HG03378 (cell line): ENCODE data around the gene TOX3.

Experiments used
- ATAC-seq: cut with Tn5 transposase; IDR thresholded peaks from one replicate; pipeline ENCODE4 v1.9.1; 2021; ENCODE audit warnings: mild to moderate bottlenecking, moderate library complexity; ENCODE audit not compliant: unreplicated experiment

Gene TOX3

DNA sequence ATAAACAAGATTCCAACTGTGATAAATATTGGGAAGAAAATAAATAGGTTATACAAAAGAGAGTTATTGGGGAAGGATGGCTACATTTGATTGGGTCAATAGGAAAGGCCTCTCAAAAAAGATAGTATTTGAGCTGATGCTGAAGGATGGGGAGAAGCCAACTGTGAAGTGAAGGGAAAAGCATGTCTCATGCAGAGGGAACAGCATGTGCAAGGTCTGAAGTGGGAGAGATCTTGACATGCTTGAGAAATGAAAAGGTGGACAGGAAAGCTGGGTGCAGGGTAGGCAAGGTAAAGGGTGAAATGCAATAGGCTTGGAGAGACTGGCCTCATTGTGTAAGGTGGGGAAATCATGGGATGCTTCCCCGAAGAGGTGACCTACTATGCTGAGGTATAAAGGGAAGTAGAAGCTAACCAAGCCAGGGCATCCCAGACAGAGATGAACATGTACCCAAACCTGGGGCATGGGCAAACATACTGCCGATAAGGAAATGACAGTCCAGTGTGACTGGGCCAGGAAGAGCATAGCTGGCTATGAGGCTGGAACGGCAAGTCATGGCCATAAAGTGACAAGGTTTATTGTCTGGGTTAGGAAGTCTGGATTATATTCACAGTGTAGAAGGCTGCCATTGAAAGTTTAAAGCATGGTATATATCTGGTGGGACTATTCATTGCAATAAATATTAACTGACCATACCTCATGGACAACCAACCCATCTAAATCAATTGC lies 91.2 kb downstream of the TOX3 start:
- no peak for ATAC-seq

GRCh38 chr16:52453644-52454043 lies 93.3 kb downstream of the TOX3 start:
- no peak for ATAC-seq

- no peak for ATAC-seq
Observed at GRCh38 chr16:52451971-52452421, 94.9 kb downstream of the TOX3 start.

GRCh38 chr16:52450916-52451315 lies 96.0 kb downstream of the TOX3 start:
- no peak for ATAC-seq

- ATAC-seq, result no peak
Observed at GRCh38 chr16:52450241-52450640, 96.7 kb downstream of the TOX3 start.

GRCh38 chr16:52446080-52446479 lies 100.9 kb downstream of the TOX3 start:
- no peak for ATAC-seq

DNA sequence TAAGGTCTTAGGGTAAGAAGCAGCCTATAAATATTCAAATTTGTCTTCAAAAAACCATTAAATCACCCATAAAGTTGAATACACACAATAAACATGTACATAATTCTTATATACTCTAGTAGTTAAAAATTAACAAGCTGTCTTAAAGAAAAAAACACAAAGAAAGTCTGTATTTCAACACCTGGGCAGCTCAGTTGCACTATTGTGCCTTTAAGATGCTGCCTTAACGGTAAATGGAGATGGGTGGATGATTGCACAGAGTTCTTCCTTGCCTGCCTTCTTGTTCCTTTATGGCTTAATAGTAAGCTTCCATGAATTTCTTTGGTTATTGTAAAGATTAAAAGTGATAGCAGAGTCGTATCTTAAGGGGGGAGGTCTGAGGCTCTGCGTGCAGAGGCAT lies 105.1 kb downstream of the TOX3 start:
- no peak for ATAC-seq

DNA sequence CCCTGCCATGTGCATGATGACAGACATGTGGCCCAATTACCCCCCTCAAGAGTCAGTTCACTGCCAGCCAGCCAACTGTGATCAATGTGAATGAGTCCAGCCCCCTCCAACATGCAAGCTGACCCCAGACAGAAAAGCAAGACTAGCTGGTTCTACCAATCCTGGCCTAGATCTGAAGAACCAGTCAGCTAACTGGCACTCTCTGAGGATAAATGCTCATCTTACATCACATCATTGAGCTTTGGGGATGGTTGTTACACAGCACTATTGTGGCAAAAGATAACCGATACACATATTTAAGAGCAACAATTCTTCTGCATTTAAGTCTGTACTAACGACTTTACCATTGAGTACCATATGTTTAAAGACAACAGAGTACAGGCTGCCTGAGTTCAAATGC lies 106.7 kb downstream of the TOX3 start:
- ATAC-seq, result no peak

GRCh38 chr16:52439750-52440149 lies 107.2 kb downstream of the TOX3 start:
- no peak for ATAC-seq

DNA sequence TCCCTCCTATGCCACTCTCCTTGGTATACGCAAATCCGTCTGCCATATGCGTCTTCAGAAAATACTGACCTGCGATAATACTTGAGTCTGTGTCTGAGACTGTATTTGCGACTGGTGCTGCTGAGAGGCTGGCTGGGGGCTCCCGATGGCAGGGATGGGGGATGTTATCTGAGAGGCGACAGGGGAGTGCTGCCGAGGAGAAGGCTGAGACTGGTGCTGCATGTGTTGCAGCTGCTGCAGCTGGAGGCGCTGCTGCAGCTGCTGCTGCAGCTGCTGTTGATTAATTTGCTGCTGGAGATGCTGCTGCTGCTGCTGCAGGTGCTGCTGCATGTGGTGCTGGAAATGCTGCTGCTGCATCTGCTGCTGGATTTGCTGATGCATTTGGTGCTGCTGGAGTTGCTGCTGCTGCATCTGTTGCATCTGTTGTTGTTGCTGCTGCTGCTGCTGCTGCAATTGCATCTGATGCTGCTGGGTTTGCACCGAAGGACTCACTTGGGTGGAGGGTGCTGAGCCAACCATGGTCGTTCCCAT lies 107.7 kb downstream of the TOX3 start:
- no peak for ATAC-seq

DNA sequence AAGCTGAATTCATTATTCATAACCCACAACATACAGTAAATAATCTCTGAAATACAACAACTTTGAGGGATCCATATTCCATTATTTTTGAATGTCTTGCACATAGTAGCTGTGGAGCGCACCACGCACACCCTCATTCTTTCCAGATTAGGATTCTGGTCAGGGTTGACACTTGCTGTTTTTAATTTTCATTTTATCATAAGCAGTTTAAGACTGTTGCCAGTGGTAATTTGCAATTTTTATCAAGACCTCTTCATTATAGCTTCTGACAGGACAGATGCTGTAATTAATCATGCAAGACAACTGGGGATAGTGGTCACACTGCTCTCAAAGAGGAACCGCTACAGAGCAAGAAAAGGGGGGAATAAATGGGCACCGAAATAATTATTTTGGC lies 109.7 kb downstream of the TOX3 start:
- ATAC-seq, result no peak

DNA sequence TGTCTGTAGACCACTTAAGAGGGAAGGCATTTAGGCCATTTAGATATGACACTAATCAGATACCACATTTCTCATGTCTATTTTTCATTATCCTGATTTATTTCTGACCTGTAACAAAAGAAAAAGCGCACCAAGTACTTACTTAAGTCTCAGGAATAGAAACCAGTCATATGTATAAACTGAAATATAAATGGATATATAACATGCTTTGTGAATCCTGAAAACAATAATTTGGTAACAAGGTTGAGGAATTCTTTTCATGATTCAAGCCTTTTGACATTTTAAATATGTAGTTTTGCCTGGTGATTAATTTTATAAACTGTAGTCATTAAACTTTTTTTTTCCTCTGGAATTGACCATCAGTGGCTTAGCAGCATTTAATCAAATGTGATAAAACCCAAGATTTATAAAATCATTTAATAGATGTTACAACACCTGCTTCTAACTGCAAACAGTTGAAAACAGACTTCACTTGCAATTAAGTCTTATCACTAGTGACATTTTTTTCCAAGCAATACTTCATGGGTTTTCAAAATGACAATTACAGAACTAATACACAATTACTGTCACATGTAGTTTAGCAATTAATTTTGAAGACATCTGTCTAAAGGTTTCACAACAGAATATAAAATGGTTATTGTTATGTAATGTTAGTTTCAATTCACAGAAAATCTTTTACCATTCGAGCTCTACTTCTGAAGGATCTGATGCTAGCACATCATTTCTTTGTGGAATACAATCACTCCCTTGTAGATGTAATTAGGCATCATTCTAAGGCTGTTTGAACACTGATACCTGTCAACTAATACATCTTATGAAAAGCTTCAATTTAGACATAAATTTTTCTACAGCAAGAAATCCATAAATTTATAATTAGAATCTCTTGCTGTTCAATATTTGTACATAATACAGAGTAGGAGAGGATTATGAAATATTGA lies 110.3 kb downstream of the TOX3 start:
- ATAC-seq, result no peak

GRCh38 chr16:52434224-52434623 lies 112.7 kb downstream of the TOX3 start:
- ATAC-seq, result no peak

- no peak for ATAC-seq
Observed at GRCh38 chr16:52433643-52434042, 113.3 kb downstream of the TOX3 start.

GRCh38 chr16:52424591-52424990 lies 122.4 kb downstream of the TOX3 start:
- no peak for ATAC-seq

DNA sequence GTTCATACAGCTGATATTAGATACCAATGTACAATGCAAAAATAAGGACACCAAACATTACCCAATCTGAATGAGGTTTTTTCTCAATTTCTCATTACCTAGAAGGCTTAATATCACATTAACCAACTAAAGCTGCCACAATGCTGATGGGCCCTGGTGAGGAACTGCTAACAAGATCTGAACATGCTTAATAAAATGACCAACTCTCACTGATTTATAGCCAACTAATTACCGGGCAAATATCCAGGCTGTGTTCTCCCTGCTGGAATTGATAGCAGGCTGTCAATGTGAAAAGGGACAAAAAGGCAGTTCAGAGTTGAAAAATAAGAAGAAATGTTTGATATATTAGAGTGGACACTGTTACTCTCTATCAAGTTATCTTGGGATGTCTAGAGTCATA lies 124.6 kb downstream of the TOX3 start:
- no peak for ATAC-seq

DNA sequence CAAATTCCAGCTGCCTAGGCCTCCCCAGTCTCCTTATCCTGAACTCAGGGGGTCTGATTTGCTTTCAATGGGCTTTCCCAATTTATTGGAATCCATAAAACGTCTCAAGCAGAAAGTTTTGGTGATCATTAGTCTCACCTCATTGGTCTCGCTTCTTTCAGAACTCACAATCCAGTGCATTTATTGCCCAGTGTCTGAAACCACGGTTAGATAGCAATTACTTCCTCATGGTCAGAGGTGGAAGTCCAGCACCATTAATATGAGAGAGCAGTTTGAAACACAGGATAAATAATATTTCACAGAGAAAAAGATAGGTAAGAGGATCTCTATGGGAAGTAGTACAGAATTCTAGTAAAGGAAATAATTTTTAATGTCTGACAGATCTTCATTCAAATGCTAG lies 128.7 kb downstream of the TOX3 start:
- no peak for ATAC-seq

DNA sequence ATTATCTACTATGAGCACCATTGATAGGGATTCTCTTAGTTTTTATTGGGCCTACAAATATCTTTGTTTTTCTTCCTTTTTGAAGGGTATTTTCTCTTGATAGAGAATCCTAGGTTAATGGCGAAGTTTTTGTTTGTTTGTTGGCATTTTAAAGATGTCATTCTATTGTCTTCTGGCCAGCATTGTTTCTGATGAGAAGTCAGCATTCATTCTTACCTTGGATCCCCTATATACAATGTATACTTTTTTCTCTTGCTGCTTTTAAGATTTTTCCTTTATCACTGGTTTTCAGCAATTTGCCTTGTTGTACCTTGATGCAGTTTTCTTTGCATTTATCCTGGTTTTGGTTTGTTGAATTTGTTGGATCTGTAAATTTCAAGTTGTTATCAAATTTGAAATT lies 130.1 kb downstream of the TOX3 start:
- ATAC-seq, result no peak

DNA sequence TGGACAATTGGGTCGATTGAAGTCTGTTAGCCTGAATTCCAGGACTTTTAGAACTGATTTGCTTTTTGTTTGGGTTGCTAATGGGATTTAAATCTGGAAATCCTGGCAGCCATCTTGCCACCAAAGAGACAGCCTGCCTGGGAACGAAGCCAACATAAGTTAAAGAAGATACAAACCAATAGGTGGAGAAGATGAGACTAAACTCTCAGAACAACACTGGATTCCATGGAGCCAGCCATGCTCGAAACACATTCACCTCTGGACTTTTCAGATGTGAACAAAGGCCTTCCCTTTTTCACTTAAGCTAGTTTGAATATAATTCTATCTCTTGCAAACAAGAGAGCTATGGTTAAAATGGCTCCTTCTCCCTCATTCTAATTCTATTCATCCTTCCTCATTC lies 135.9 kb downstream of the TOX3 start:
- ATAC-seq, result no peak

GRCh38 chr16:52408191-52408845 lies 138.6 kb downstream of the TOX3 start:
- no peak for ATAC-seq

- no peak for ATAC-seq
Observed at GRCh38 chr16:52407778-52408177, 139.2 kb downstream of the TOX3 start.
